Amniotic stem cell (primary cell): ENCODE data around the gene NEK2.
"Not testable (repeated sequence)": the region's sequence is repeated elsewhere in the genome, so short reads cannot be mapped to it uniquely, and the experiment has no call there.

Experiments
- DNase-seq: peaks from one replicate; lab custom pipeline; 2025; lab: John Stamatoyannopoulos, UW

The NEK2 gene

GRCh38 chr1:211675230-211676105 lies at the start of gene NEK2:
Gene NEK2, minus strand, starts transcription at chr1:211675621. Its CDS starts 142 bp downstream, at chr1:211675479.
- DNase-seq, result peak; percentile 87

- DNase-seq, result no peak
Observed at GRCh38 chr1:211724687-211725196, 49.3 kb upstream of the NEK2 start.

- DNase-seq, result no peak
Observed at GRCh38 chr1:211723273-211723672, 47.9 kb upstream of the NEK2 start.

- DNase-seq, result no peak
Observed at GRCh38 chr1:211722277-211723175, 47.1 kb upstream of the NEK2 start.

- DNase-seq, result not testable (repeated sequence)
Observed at GRCh38 chr1:211716555-211716954, 41.1 kb upstream of the NEK2 start.

- no peak for DNase-seq
Observed at GRCh38 chr1:211715971-211716370, 40.5 kb upstream of the NEK2 start.

- no peak for DNase-seq
Observed at GRCh38 chr1:211714154-211714553, 38.7 kb upstream of the NEK2 start.

GRCh38 chr1:211713231-211713630 lies 37.8 kb upstream of the NEK2 start:
- DNase-seq, result no peak

GRCh38 chr1:211711315-211711705 lies 35.9 kb upstream of the NEK2 start:
- no peak for DNase-seq

GRCh38 chr1:211710566-211711314 lies 35.3 kb upstream of the NEK2 start:
- DNase-seq, result no peak

GRCh38 chr1:211708926-211709325 lies 33.5 kb upstream of the NEK2 start:
- DNase-seq, result no peak

- DNase-seq, result no peak
Observed at GRCh38 chr1:211708006-211708405, 32.6 kb upstream of the NEK2 start.

GRCh38 chr1:211705467-211706091 lies 30.2 kb upstream of the NEK2 start:
- no peak for DNase-seq

GRCh38 chr1:211704543-211704942 lies 29.1 kb upstream of the NEK2 start:
- no peak for DNase-seq

- DNase-seq, result no peak
Observed at GRCh38 chr1:211703812-211704537, 28.6 kb upstream of the NEK2 start.

- no peak for DNase-seq
Observed at GRCh38 chr1:211701733-211702132, 26.3 kb upstream of the NEK2 start.

GRCh38 chr1:211699059-211699458 lies 23.6 kb upstream of the NEK2 start:
- DNase-seq, result no peak

- DNase-seq, result peak; percentile 18
Observed at GRCh38 chr1:211698161-211699026, 23.0 kb upstream of the NEK2 start.

- no peak for DNase-seq
Observed at GRCh38 chr1:211697356-211697755, 21.9 kb upstream of the NEK2 start.
